Mammary epithelial cell (primary cell): ENCODE measurements around the gene MDFIC2.

Experiments
- CTCF ChIP-seq, 2 donors: IDR thresholded peaks in 1 of 2; conservative IDR thresholded peaks in 1 of 2; 2 replicates each; pipeline ENCODE4 v1.5.1; 2011 to 2012; ENCODE audit warnings: inconsistent platforms in 2 of 2, low read length in 2 of 2, mild to moderate bottlenecking in 2 of 2, control low read depth in 1 of 2, low read depth in 1 of 2; ENCODE audit not compliant: insufficient read depth in 1 of 2; ENCODE audit errors: extremely low read depth in 1 of 2
- EZH2 ChIP-seq: IDR thresholded peaks from 2 replicates; pipeline ENCODE4 v1.6.1; 2012; ENCODE audit warnings: low read length, inconsistent platforms, borderline replicate concordance

GRCh38 chr3:70281663-70282062, 30.8 kb downstream of the MDFIC2 start:
- TF ChIP-seq CTCF (conservative IDR thresholded peaks at IDR 0.05 in 1 of 2, IDR thresholded peaks at IDR 0.05 in 1 of 2; ENCODE audit: extremely low read depth in 1 of 2, insufficient read depth in 1 of 2, low read depth in 1 of 2, low read length in 2 of 2) (no peak), EZH2 (no peak)
